Epithelial cell of proximal tubule (primary cell): ENCODE data around the gene HAGHL. TPM values are rescaled to one million over a fixed set of nuclear protein-coding genes. Genes with fewer than 3 reads are reported as not detected.

Source experiments
- DNase-seq: peaks from one replicate; pipeline ENCODE4 v3.0.0-alpha.2; 2011; ENCODE audit warnings: low read depth
- H3K4me3 ChIP-seq: 2 replicates; pipeline ENCODE4 v1.5.1; 2011; ENCODE audit warnings: low read depth, mild to moderate bottlenecking, low read length
- total RNA-seq: library from RNA; depleted of rRNA; stranded (reverse); fragments of >200 nt; gene quantifications from 2 replicates; pipeline ENCODE4 v1.2.3, GENCODE V29; 2015
- TF ChIP-seq, protein P1 (sequence below): conservative IDR thresholded peaks from 2 replicates; pipeline ENCODE4 v1.5.1; 2012; ENCODE audit warnings: low read depth, mild to moderate bottlenecking, low read length

HAGHL gene
- total RNA-seq, 1 donor from 2014 or later = 15.5 TPM

DNA sequence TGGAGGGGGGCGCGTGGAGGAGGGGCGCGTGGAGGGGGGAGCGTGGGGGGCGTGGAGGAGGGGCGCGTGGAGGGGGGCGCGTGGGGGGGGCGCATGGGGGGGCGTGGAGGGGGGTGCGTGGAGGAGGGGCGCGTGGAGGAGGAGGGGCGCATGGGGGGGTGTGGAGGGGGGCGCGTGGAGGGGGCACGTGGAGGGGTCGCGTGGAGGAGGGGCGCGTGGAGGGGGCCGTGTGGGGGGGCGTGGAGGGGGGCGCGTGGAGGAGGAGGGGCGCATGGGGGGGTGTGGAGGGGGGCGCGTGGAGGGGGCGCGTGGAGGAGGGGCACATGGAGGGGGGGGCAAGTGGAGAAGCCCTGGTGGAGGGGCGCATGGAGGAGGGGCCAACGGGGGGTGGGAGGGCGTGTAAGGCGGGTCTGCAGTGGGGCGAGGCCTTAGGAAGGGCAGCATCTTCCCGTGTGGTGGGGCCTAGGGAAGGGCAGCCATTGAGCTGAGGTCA is 40.9 kb downstream of the HAGHL start:
- H3K4me3 ChIP-seq = no peak overlapping the region
- DNase-seq = no peak
- TF ChIP-seq, protein P1, sequence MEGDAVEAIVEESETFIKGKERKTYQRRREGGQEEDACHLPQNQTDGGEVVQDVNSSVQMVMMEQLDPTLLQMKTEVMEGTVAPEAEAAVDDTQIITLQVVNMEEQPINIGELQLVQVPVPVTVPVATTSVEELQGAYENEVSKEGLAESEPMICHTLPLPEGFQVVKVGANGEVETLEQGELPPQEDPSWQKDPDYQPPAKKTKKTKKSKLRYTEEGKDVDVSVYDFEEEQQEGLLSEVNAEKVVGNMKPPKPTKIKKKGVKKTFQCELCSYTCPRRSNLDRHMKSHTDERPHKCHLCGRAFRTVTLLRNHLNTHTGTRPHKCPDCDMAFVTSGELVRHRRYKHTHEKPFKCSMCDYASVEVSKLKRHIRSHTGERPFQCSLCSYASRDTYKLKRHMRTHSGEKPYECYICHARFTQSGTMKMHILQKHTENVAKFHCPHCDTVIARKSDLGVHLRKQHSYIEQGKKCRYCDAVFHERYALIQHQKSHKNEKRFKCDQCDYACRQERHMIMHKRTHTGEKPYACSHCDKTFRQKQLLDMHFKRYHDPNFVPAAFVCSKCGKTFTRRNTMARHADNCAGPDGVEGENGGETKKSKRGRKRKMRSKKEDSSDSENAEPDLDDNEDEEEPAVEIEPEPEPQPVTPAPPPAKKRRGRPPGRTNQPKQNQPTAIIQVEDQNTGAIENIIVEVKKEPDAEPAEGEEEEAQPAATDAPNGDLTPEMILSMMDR = no peak

DNA sequence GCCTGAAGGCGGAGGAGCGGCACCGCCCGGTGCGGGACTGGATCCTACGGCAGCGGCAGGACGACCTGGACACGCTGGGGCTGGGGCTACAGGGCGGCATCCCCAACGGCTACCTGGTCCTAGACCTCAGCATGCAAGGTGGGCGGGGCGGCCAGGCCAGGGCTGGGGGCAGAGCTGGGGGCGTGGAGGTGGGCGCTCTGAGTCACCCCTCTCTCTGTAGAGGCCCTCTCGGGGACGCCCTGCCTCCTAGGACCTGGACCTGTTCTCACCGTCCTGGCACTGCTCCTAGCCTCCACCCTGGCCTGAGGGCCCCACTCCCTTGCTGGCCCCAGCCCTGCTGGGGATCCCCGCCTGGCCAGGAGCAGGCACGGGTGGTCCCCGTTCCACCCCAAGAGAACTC is 41.5 kb downstream of the HAGHL start:
- no peak overlapping the region for H3K4me3 ChIP-seq

GRCh38 chr16:769184-769784 is 42.4 kb downstream of the HAGHL start:
- no peak overlapping the region for H3K4me3 ChIP-seq
- DNase-seq = no peak
- TF ChIP-seq, protein P1 = no peak

More for the DNA sequence above, 41.5 kb downstream of the HAGHL start:
- TF ChIP-seq, protein P1 = no peak
- DNase-seq = no peak

- TF ChIP-seq, protein P1 = no peak
- no peak for DNase-seq
- no peak overlapping the region for H3K4me3 ChIP-seq
Observed at GRCh38 chr16:769934-770333, 43.0 kb downstream of the HAGHL start.

GRCh38 chr16:770411-770810 is 43.5 kb downstream of the HAGHL start:
- no peak for DNase-seq
- TF ChIP-seq, protein P1 = no peak
- no peak overlapping the region for H3K4me3 ChIP-seq

DNA sequence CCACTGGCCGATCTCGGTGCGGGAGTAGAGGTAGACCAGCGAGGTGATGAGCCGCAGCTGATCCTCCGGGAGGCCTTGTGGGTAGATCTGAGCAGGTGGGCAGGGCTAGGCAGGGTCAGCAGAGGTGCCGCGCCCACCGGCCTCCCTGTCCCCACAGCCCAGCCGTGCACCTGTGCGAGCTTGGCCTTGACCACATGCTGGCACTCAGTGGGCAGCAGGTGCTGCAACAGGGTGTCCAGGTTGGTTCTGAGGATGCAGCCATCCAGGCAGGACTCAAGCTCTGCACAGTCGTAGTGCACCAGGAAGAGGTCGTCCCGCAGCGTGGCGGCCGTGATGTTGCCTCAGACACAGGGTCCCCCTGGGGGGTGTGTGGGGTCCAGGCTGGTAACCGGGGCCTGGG is 46.1 kb downstream of the HAGHL start:
- no peak overlapping the region for H3K4me3 ChIP-seq
- TF ChIP-seq, protein P1 = no peak
- no peak for DNase-seq

GRCh38 chr16:774086-775001 is 47.4 kb downstream of the HAGHL start:
- no peak for DNase-seq
- H3K4me3 ChIP-seq = no peak overlapping the region
- TF ChIP-seq, protein P1 = no peak
